Measurements from ENCODE around the gene ZCCHC18.
"Not testable (repeated sequence)": the region's sequence is repeated elsewhere in the genome, so short reads cannot be mapped to it uniquely, and the experiment has no call there.

Gene ZCCHC18

GRCh38 chrX:104112326-104112951, at the start of gene ZCCHC18:
ZCCHC18 (plus strand) TSS chrX:104112523; CDS start chrX:104114112, 1,589 bp downstream.
- no peak for DNase-seq (ENCODE audit: low read depth)

- not testable (repeated sequence) for DNase-seq (ENCODE audit: low read depth)
Observed at GRCh38 chrX:104062636-104063035, 49.7 kb upstream of the ZCCHC18 start.

- DNase-seq (ENCODE audit: low read depth) = not testable (repeated sequence)
Observed at GRCh38 chrX:104075778-104076445, 36.4 kb upstream of the ZCCHC18 start, which contains the start of gene TMSB15C. TMSB15C (minus strand) TSS chrX:104076236.

GRCh38 chrX:104077854-104078253, 34.5 kb upstream of the ZCCHC18 start:
- not testable (repeated sequence) for DNase-seq (ENCODE audit: low read depth)

GRCh38 chrX:104084063-104084462, 28.3 kb upstream of the ZCCHC18 start:
- DNase-seq (ENCODE audit: low read depth) = no peak

- DNase-seq (ENCODE audit: low read depth) = no peak
Observed at GRCh38 chrX:104084534-104085277, 27.6 kb upstream of the ZCCHC18 start.

GRCh38 chrX:104085477-104085876, 26.8 kb upstream of the ZCCHC18 start:
- no peak for DNase-seq (ENCODE audit: low read depth)

- DNase-seq (ENCODE audit: low read depth) = no peak
Observed at GRCh38 chrX:104085919-104086318, 26.4 kb upstream of the ZCCHC18 start.

- DNase-seq (ENCODE audit: low read depth) = peak; percentile 32
Observed at GRCh38 chrX:104098151-104098808, 14.0 kb upstream of the ZCCHC18 start.

- no peak for DNase-seq (ENCODE audit: low read depth)
Observed at GRCh38 chrX:104098919-104099318, 13.4 kb upstream of the ZCCHC18 start.

GRCh38 chrX:104104676-104105075, 7.6 kb upstream of the ZCCHC18 start:
- no peak for DNase-seq (ENCODE audit: low read depth)

GRCh38 chrX:104105330-104106262, 6.7 kb upstream of the ZCCHC18 start:
- no peak for DNase-seq (ENCODE audit: low read depth)

- no peak for DNase-seq (ENCODE audit: low read depth)
Observed at GRCh38 chrX:104108955-104109354, 3.4 kb upstream of the ZCCHC18 start.

- DNase-seq (ENCODE audit: low read depth) = not testable (repeated sequence)
Observed at GRCh38 chrX:104110491-104111240, 1.7 kb upstream of the ZCCHC18 start.

GRCh38 chrX:104113222-104113965, 1.1 kb downstream of the ZCCHC18 start:
- no peak for DNase-seq (ENCODE audit: low read depth)

GRCh38 chrX:104117759-104118158, 5.4 kb downstream of the ZCCHC18 start:
- DNase-seq (ENCODE audit: low read depth) = no peak

GRCh38 chrX:104118765-104119164, 6.4 kb downstream of the ZCCHC18 start:
- no peak for DNase-seq (ENCODE audit: low read depth)

- DNase-seq (ENCODE audit: low read depth) = no peak
Observed at GRCh38 chrX:104122829-104123228, 10.5 kb downstream of the ZCCHC18 start.

GRCh38 chrX:104126856-104127255, 14.5 kb downstream of the ZCCHC18 start:
- no peak for DNase-seq (ENCODE audit: low read depth)

GRCh38 chrX:104130808-104131207, 18.5 kb downstream of the ZCCHC18 start:
- no peak for DNase-seq (ENCODE audit: low read depth)

Data from stromal cell of bone marrow (primary cell).